Measurements from ENCODE around the gene TTC8. TPM values are rescaled to one million over a fixed set of nuclear protein-coding genes. Genes with fewer than 3 reads are reported as not detected.

The TTC8 gene
- total RNA-seq, 1 donor from 2014 or later: 9.0 TPM

- FAIRE-seq (no peak), DNase-seq (ENCODE audit: low read depth) (no peak)
- H3K36me3 ChIP-seq (ENCODE audit: control insufficient read depth, insufficient read depth, low read length): peaks cover 2% of the 10 kb centered on the region
- no peak for TF ChIP-seq CTCF (IDR thresholded peaks at IDR 0.05; ENCODE audit: insufficient read depth, low read length, severe bottlenecking)
- H3K27me3 ChIP-seq (ENCODE audit: control insufficient read depth, insufficient read depth, low read length): no peaks in the 10 kb centered on the region
- H3K4me3 ChIP-seq (ENCODE audit: low read depth, low read length): no peak overlapping the region
These were observed 38.7 kb downstream of the TTC8 start for GRCh38 chr14:88863167-88863566.

GRCh38 chr14:88864198-88864597 is 39.7 kb downstream of the TTC8 start:
- DNase-seq (ENCODE audit: low read depth): no peak
- TF ChIP-seq CTCF (IDR thresholded peaks at IDR 0.05; ENCODE audit: insufficient read depth, low read length, severe bottlenecking): no peak
- Histone ChIP-seq H3K36me3 (ENCODE audit: control insufficient read depth, insufficient read depth, low read length) (peaks cover 2% of the 10 kb centered on the region), H3K4me3 (ENCODE audit: low read depth, low read length) (no peak overlapping the region), H3K27me3 (ENCODE audit: control insufficient read depth, insufficient read depth, low read length) (no peaks in the 10 kb centered on the region)
- no peak for FAIRE-seq

GRCh38 chr14:88866305-88866704 is 41.9 kb downstream of the TTC8 start:
- DNase-seq (ENCODE audit: low read depth) (no peak), FAIRE-seq (no peak)
- TF ChIP-seq CTCF (IDR thresholded peaks at IDR 0.05; ENCODE audit: insufficient read depth, low read length, severe bottlenecking): no peak
- Histone ChIP-seq H3K4me3 (ENCODE audit: low read depth, low read length) (no peak overlapping the region), H3K27me3 (ENCODE audit: control insufficient read depth, insufficient read depth, low read length) (no peaks in the 10 kb centered on the region), H3K36me3 (ENCODE audit: control insufficient read depth, insufficient read depth, low read length) (peaks cover 2% of the 10 kb centered on the region)

GRCh38 chr14:88868558-88869159 is 44.2 kb downstream of the TTC8 start:
- TF ChIP-seq CTCF (IDR thresholded peaks at IDR 0.05; ENCODE audit: insufficient read depth, low read length, severe bottlenecking): peak; percentile 38
- no peak for FAIRE-seq

GRCh38 chr14:88870777-88871176 is 46.3 kb downstream of the TTC8 start:
- H3K27me3 ChIP-seq (ENCODE audit: control insufficient read depth, insufficient read depth, low read length): no peaks in the 10 kb centered on the region
- DNase-seq (ENCODE audit: low read depth) (no peak), FAIRE-seq (no peak)
- H3K4me3 ChIP-seq (ENCODE audit: low read depth, low read length): no peak overlapping the region
- no peak for TF ChIP-seq CTCF (IDR thresholded peaks at IDR 0.05; ENCODE audit: insufficient read depth, low read length, severe bottlenecking)
- H3K36me3 ChIP-seq (ENCODE audit: control insufficient read depth, insufficient read depth, low read length): peaks cover 2% of the 10 kb centered on the region

More at GRCh38 chr14:88868558-88869159, 44.2 kb downstream of the TTC8 start:
- Histone ChIP-seq H3K36me3 (ENCODE audit: control insufficient read depth, insufficient read depth, low read length) (peaks cover 2% of the 10 kb centered on the region), H3K27me3 (ENCODE audit: control insufficient read depth, insufficient read depth, low read length) (no peaks in the 10 kb centered on the region), H3K4me3 (ENCODE audit: low read depth, low read length) (no peak overlapping the region)
- peak; percentile 55 for DNase-seq (ENCODE audit: low read depth)

- no peak for TF ChIP-seq CTCF (IDR thresholded peaks at IDR 0.05; ENCODE audit: insufficient read depth, low read length, severe bottlenecking)
- DNase-seq (ENCODE audit: low read depth): no peak
- Histone ChIP-seq H3K36me3 (ENCODE audit: control insufficient read depth, insufficient read depth, low read length) (peaks cover 2% of the 10 kb centered on the region), H3K27me3 (ENCODE audit: control insufficient read depth, insufficient read depth, low read length) (no peaks in the 10 kb centered on the region), H3K4me3 (ENCODE audit: low read depth, low read length) (no peak overlapping the region)
- no peak for FAIRE-seq
These were observed 47.0 kb downstream of the TTC8 start for GRCh38 chr14:88871429-88871828.

Measured in bronchial epithelial cell (primary cell).